ENCODE data around the gene ARID1B.

DNA sequence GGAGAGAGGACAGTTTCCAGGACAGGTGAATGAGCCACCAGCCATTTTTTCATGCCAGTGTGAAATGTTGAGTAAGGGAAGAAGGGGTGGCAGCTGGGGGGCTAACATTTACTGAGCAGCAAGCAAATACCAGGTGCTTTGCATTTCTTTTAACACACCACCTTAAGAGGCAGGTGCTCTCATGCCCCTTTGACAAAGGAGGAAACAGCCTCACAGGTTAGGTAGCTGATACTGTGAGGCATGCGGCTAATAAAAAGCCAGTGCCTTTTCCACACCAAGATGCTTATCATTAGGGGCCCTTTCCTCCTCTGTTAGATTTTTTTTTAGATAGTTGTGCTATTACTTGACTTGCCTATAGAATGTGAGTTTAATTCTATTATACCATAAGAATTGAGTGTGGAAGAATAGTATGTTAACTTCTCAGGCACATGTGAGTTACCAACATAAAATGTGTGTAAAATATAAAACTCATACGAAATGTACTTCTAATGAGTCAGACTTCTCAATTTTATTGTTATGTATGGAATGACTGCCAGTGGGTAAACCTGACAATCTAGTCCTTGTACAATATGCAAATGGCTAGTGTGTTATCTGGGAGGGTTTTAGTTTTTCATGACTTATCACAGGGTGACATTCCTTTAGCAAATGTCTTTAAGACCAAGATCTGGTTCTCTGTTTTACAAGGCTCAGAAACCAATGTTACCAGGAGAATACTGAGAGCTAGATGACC is 286.2 kb downstream of the ARID1B start:
- TF ChIP-seq ZNF645 (tag by site-specific recombination; IDR thresholded peaks at IDR 0.05) (no peak), ZNF133 (tag by site-specific recombination; IDR thresholded peaks at IDR 0.05) (no peak), ZNF416 (tag by site-specific recombination; IDR thresholded peaks at IDR 0.05) (no peak)
- TF ChIP-seq, protein P1, sequence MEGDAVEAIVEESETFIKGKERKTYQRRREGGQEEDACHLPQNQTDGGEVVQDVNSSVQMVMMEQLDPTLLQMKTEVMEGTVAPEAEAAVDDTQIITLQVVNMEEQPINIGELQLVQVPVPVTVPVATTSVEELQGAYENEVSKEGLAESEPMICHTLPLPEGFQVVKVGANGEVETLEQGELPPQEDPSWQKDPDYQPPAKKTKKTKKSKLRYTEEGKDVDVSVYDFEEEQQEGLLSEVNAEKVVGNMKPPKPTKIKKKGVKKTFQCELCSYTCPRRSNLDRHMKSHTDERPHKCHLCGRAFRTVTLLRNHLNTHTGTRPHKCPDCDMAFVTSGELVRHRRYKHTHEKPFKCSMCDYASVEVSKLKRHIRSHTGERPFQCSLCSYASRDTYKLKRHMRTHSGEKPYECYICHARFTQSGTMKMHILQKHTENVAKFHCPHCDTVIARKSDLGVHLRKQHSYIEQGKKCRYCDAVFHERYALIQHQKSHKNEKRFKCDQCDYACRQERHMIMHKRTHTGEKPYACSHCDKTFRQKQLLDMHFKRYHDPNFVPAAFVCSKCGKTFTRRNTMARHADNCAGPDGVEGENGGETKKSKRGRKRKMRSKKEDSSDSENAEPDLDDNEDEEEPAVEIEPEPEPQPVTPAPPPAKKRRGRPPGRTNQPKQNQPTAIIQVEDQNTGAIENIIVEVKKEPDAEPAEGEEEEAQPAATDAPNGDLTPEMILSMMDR (tag by site-specific recombination; IDR thresholded peaks at IDR 0.05): no peak
- TF ChIP-seq, protein P2, sequence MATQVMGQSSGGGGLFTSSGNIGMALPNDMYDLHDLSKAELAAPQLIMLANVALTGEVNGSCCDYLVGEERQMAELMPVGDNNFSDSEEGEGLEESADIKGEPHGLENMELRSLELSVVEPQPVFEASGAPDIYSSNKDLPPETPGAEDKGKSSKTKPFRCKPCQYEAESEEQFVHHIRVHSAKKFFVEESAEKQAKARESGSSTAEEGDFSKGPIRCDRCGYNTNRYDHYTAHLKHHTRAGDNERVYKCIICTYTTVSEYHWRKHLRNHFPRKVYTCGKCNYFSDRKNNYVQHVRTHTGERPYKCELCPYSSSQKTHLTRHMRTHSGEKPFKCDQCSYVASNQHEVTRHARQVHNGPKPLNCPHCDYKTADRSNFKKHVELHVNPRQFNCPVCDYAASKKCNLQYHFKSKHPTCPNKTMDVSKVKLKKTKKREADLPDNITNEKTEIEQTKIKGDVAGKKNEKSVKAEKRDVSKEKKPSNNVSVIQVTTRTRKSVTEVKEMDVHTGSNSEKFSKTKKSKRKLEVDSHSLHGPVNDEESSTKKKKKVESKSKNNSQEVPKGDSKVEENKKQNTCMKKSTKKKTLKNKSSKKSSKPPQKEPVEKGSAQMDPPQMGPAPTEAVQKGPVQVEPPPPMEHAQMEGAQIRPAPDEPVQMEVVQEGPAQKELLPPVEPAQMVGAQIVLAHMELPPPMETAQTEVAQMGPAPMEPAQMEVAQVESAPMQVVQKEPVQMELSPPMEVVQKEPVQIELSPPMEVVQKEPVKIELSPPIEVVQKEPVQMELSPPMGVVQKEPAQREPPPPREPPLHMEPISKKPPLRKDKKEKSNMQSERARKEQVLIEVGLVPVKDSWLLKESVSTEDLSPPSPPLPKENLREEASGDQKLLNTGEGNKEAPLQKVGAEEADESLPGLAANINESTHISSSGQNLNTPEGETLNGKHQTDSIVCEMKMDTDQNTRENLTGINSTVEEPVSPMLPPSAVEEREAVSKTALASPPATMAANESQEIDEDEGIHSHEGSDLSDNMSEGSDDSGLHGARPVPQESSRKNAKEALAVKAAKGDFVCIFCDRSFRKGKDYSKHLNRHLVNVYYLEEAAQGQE (tag by site-specific recombination; IDR thresholded peaks at IDR 0.05): no peak

All from HEK293 (cell line).